ENCODE measurements around the gene NEURL1. TPM values are rescaled to one million over a fixed set of nuclear protein-coding genes. Genes with fewer than 3 reads are reported as not detected.

NEURL1 gene
- total and polyA plus RNA-seq, 10 of the 15 experiments (the other 5 are each of a cell fraction or from before 2014, with no cell fraction given) = 0.02 to 0.05 (median 0.05) TPM; not detected in 6

DNA sequence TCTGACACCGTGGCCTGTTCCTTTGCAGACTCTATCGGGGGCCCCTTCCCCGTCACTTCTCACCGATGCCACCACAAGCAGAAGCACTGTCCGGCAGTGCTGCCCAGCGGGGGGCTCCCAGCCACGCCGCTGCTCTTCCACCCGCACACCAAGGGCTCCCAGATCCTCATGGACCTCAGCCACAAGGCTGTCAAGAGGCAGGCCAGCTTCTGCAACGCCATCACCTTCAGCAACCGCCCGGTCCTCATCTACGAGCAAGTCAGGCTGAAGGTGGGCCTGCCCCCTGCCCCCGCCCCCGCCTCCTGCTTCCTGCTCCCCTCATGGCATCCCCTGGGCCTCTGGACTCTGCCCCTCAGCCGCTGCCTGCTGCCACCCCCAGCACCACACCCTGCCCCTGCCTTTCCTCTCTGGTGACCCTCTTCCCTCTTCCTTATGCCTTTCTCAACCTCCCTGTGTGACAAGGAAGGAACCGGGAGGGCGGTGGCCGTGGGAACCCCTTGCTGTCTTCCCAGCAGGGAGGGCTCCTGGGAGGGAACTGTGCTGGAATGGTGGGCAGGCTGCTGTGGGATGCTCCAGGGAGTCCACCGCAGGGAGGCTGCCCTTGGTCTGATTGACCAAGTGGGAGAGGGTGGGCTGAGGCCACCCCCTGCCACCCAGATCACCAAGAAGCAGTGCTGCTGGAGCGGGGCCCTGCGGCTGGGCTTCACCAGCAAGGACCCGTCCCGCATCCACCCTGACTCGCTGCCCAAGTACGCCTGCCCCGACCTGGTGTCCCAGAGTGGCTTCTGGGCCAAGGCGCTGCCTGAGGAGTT is 77.5 kb downstream of the NEURL1 start:
- Histone ChIP-seq H3K9me3 (replicated peaks; ENCODE audit: control insufficient read depth, insufficient read depth, low read length) (no peaks in the 10 kb centered on the region), H4K20me1 (ENCODE audit: control insufficient read depth, insufficient read depth) (no peaks in the 10 kb centered on the region), H3K4me3 (no peak overlapping the region), H3K9ac (ENCODE audit: control insufficient read depth, insufficient read depth, low read length) (no peak overlapping the region), H3K4me2 (ENCODE audit: control insufficient read depth, insufficient read depth) (no peak overlapping the region), H3K27me3 (replicated peaks in 1 of 2; ENCODE audit: control insufficient read depth in 2 of 2, insufficient read depth in 2 of 2, low read length in 1 of 2) (no peaks in the 10 kb centered on the region; a peak in 3 of 4 replicates), H2AFZ (ENCODE audit: control insufficient read depth, low read depth, low read length) (no peak overlapping the region), H3K36me3 (ENCODE audit: control insufficient read depth in 2 of 2, insufficient read depth in 2 of 2, low read length in 1 of 2) (no peaks in the 10 kb centered on the region), H3K27ac (ENCODE audit: control insufficient read depth, insufficient read depth) (no peak overlapping the region), H3K79me2 (ENCODE audit: control insufficient read depth, insufficient read depth, low read length) (no peaks in the 10 kb centered on the region), H3K4me1 (ENCODE audit: control insufficient read depth, insufficient read depth, low read length) (no peaks in the 10 kb centered on the region)
- no TSS peak for BruUV-seq (replicated peaks)
- ATAC-seq (no peak), DNase-seq (ENCODE audit: low read depth, low spot score) (no peak), FAIRE-seq (no peak)
- TF ChIP-seq POLR2AphosphoS5 (IDR thresholded peaks at IDR 0.05; ENCODE audit: low read length) (no peak), NFYB (IDR thresholded peaks at IDR 0.05; ENCODE audit: insufficient read depth, low read depth, low read length) (no peak), MTA2 (IDR thresholded peaks at IDR 0.05; ENCODE audit: low read depth) (no peak)
- intact Hi-C loops (cut with micrococcal nuclease; ENCODE audit: unreplicated experiment) (no loop called here), in situ Hi-C loops (cut with MboI) (no loop called here)
- SMC1A ChIA-PET (ENCODE audit: uncharacterized antibody, unreplicated experiment) = no interaction called here
- RAD21 ChIA-PET (ENCODE audit: unreplicated experiment) = no interaction called here
- CTCF ChIA-PET = no interaction called here
- POLR2A ChIA-PET = no interaction called here
- WGBS (ENCODE audit: insufficient coverage, insufficient replicate concordance, low lambda C conversion rate, missing lambda C conversion rate) = 44% methylated on average over 24 of the region's 28 CpGs

DNA sequence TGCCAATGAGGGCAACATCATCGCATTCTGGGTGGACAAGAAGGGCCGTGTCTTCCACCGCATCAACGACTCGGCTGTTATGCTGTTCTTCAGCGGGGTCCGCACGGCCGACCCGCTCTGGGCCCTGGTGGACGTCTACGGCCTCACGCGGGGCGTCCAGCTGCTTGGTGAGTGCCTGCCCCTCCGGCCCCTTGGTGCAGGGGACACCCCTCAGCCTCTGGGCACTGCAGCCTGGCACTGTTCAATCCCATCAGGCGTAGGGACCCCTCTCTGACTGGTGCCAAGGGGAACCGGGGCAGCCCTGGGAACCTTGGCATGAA is 78.1 kb downstream of the NEURL1 start:
- 40% methylated on average over 13 of the region's 18 CpGs for WGBS (ENCODE audit: insufficient coverage, insufficient replicate concordance, low lambda C conversion rate, missing lambda C conversion rate)
- CTCF ChIA-PET = no interaction called here
- no peak for ATAC-seq
- H3K27ac ChIP-seq (ENCODE audit: control insufficient read depth, insufficient read depth) = no peak overlapping the region
- POLR2A ChIA-PET = no interaction called here
- no peaks in the 10 kb centered on the region for H4K20me1 ChIP-seq (ENCODE audit: control insufficient read depth, insufficient read depth)
- in situ Hi-C loops (cut with MboI) (no loop called here), intact Hi-C loops (cut with micrococcal nuclease; ENCODE audit: unreplicated experiment) (no loop called here)
- H2AFZ ChIP-seq (ENCODE audit: control insufficient read depth, low read depth, low read length) = no peak overlapping the region
- no peaks in the 10 kb centered on the region for H3K9me3 ChIP-seq (replicated peaks; ENCODE audit: control insufficient read depth, insufficient read depth, low read length)
- DNase-seq (ENCODE audit: low read depth, low spot score) = no peak
- BruUV-seq (replicated peaks) = no TSS peak
- RAD21 ChIA-PET (ENCODE audit: unreplicated experiment) = no interaction called here
- H3K79me2 ChIP-seq (ENCODE audit: control insufficient read depth, insufficient read depth, low read length) = no peaks in the 10 kb centered on the region
- no peaks in the 10 kb centered on the region for H3K4me1 ChIP-seq (ENCODE audit: control insufficient read depth, insufficient read depth, low read length)
- no peak overlapping the region for H3K9ac ChIP-seq (ENCODE audit: control insufficient read depth, insufficient read depth, low read length)
- H3K36me3 ChIP-seq (ENCODE audit: control insufficient read depth in 2 of 2, insufficient read depth in 2 of 2, low read length in 1 of 2) = no peaks in the 10 kb centered on the region
- no peak overlapping the region for H3K4me3 ChIP-seq
- no peak overlapping the region for H3K4me2 ChIP-seq (ENCODE audit: control insufficient read depth, insufficient read depth)
- SMC1A ChIA-PET (ENCODE audit: uncharacterized antibody, unreplicated experiment) = no interaction called here
- no peak for FAIRE-seq
- H3K27me3 ChIP-seq (replicated peaks in 1 of 2; ENCODE audit: control insufficient read depth in 2 of 2, insufficient read depth in 2 of 2, low read length in 1 of 2) = no peaks in the 10 kb centered on the region; a peak in 3 of 4 replicates
- TF ChIP-seq CREM (IDR thresholded peaks at IDR 0.05; ENCODE audit: low read depth) (no peak), ZNF24 (IDR thresholded peaks at IDR 0.05) (no peak), RUNX3 (IDR thresholded peaks at IDR 0.05; ENCODE audit: low read length) (no peak), GATAD2B (conservative IDR thresholded peaks at IDR 0.05; ENCODE audit: low read depth) (no peak), EP300 (IDR thresholded peaks at IDR 0.05; ENCODE audit: borderline replicate concordance in 1 of 2, control insufficient read depth in 1 of 2, low read depth in 2 of 2, low read length in 2 of 2) (no peak), CBFB (IDR thresholded peaks at IDR 0.05; ENCODE audit: low read depth) (no peak), MYC (IDR thresholded peaks at IDR 0.05; ENCODE audit: insufficient read depth, insufficient read length, insufficient replicate concordance, low read length, severe bottlenecking) (no peak), EED (IDR thresholded peaks at IDR 0.05; ENCODE audit: low read depth) (no peak), SUZ12 (IDR thresholded peaks at IDR 0.05; ENCODE audit: unreplicated experiment) (no peak), WRNIP1 (IDR thresholded peaks at IDR 0.05; ENCODE audit: borderline replicate concordance, low read depth, low read length) (no peak)
- TF ChIP-seq, protein P1, sequence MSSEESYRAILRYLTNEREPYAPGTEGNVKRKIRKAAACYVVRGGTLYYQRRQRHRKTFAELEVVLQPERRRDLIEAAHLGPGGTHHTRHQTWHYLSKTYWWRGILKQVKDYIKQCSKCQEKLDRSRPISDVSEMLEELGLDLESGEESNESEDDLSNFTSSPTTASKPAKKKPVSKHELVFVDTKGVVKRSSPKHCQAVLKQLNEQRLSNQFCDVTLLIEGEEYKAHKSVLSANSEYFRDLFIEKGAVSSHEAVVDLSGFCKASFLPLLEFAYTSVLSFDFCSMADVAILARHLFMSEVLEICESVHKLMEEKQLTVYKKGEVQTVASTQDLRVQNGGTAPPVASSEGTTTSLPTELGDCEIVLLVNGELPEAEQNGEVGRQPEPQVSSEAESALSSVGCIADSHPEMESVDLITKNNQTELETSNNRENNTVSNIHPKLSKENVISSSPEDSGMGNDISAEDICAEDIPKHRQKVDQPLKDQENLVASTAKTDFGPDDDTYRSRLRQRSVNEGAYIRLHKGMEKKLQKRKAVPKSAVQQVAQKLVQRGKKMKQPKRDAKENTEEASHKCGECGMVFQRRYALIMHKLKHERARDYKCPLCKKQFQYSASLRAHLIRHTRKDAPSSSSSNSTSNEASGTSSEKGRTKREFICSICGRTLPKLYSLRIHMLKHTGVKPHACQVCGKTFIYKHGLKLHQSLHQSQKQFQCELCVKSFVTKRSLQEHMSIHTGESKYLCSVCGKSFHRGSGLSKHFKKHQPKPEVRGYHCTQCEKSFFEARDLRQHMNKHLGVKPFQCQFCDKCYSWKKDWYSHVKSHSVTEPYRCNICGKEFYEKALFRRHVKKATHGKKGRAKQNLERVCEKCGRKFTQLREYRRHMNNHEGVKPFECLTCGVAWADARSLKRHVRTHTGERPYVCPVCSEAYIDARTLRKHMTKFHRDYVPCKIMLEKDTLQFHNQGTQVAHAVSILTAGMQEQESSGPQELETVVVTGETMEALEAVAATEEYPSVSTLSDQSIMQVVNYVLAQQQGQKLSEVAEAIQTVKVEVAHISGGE (CRISPR knock-in tag; IDR thresholded peaks at IDR 0.05) = no peak

All from GM12878 (cell line).